Stimulated activated CD4-positive, alpha-beta T cell treated with anti-CD3 and anti-CD28 coated beads, Interleukin-12 subunit alpha, Interleukin-12 subunit beta, amount 100 ng/mL, for 4 hours (primary cell): ENCODE data around the gene ACSL5.

Experiments used
- DNase-seq: peaks from one replicate; pipeline ENCODE4 v3.0.0-alpha.2; 2020

Gene ACSL5, protein sequence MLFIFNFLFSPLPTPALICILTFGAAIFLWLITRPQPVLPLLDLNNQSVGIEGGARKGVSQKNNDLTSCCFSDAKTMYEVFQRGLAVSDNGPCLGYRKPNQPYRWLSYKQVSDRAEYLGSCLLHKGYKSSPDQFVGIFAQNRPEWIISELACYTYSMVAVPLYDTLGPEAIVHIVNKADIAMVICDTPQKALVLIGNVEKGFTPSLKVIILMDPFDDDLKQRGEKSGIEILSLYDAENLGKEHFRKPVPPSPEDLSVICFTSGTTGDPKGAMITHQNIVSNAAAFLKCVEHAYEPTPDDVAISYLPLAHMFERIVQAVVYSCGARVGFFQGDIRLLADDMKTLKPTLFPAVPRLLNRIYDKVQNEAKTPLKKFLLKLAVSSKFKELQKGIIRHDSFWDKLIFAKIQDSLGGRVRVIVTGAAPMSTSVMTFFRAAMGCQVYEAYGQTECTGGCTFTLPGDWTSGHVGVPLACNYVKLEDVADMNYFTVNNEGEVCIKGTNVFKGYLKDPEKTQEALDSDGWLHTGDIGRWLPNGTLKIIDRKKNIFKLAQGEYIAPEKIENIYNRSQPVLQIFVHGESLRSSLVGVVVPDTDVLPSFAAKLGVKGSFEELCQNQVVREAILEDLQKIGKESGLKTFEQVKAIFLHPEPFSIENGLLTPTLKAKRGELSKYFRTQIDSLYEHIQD

DNA sequence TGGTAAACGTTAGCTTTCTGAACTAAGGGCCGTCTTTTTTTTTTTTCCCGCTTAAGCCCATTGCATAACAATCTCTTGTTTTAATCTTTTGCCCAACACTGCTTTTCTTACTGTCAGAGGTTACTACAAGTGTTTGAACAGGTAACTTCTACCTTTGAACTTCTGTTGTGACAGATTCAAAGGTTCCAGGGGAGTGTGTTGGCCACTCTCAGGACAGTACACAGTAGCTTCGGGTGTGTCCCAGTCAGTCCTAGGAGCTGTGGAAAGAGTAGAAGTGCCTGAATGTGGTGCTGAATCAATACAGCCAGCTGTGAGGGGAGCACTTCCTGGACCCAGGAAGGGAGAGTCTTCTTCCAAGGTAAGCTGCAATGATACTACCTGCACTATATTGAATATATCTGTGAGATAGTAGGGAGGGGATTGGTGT is at the start of gene ACSL5:
TSS of gene ACSL5 (plus strand) at position 205 of the 427 bp plus-strand sequence. CDS start 20,831 bp downstream, outside the sequence.
- no peak for DNase-seq

GRCh38 chr10:112327678-112328077 is 46.2 kb upstream of the ACSL5 start:
- DNase-seq = no peak

GRCh38 chr10:112330162-112330561 is 43.8 kb upstream of the ACSL5 start:
- DNase-seq = no peak

DNA sequence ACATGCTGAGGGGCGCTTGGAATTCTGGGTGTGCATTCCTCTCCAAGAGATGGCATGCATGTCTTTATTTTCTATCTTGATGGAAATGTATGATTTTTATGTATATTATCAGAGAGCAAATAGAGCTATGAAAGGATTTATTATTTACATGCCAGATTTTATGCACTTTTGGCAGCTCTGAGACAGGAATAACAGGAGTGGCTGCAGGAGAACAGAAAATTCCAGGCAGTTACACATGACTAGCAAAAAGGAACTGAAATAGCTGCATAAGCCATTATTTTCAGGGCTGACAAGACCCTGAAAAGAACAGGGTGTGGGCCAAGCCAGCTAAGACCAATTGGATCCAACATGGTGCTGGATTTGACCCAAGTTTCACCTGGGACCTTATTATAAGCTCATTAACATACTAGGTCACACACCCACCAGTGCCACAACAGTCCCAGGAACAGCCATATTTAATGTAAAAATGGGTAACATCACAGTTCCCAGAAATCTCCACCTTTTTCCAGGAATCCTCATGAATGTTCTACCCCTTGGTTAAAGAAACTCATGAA is 43.2 kb upstream of the ACSL5 start:
- DNase-seq = no peak

- no peak for DNase-seq
These were observed 41.9 kb upstream of the ACSL5 start for GRCh38 chr10:112332022-112332421.

GRCh38 chr10:112332509-112333228 is 41.2 kb upstream of the ACSL5 start:
- DNase-seq = no peak

GRCh38 chr10:112333452-112333851 is 40.5 kb upstream of the ACSL5 start:
- no peak for DNase-seq

GRCh38 chr10:112335111-112335867 is 38.6 kb upstream of the ACSL5 start:
- DNase-seq = no peak

GRCh38 chr10:112335868-112336265 is 38.0 kb upstream of the ACSL5 start:
- no peak for DNase-seq

DNA sequence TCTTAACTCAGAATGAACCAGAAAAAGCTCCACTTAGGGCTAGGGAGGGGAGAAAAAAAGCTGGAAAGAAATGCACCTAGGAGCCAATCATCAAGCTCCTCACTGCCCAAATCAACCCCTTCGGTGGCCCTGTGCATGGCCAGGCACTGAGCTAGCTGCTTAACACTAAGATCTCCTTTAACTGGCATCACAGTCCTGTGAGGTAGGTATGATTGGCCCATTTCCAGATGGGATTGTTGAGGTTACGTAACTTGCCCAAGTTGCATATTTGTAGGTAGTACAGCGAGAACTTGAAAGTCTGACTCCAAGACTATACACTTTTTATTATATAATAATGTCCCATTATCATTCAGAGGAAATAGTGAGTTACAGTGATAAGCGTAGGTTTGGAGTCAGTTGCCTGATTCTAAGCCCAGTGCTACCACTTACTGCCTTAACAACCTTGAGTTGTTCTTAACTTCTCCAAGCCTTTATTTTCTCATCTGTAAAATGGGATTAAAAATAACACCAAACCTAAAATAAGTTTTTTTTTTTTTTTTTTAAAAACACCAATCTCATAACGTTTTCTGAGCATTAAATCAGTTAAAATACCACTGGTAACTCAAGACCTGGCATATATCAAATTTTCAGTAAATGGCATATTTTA is 37.2 kb upstream of the ACSL5 start:
- DNase-seq = no peak

GRCh38 chr10:112338957-112339356 is 35.0 kb upstream of the ACSL5 start:
- DNase-seq = no peak

- DNase-seq = no peak
These were observed 33.3 kb upstream of the ACSL5 start for GRCh38 chr10:112340601-112341000.

- DNase-seq = no peak
These were observed 30.7 kb upstream of the ACSL5 start for GRCh38 chr10:112343056-112343806.

DNA sequence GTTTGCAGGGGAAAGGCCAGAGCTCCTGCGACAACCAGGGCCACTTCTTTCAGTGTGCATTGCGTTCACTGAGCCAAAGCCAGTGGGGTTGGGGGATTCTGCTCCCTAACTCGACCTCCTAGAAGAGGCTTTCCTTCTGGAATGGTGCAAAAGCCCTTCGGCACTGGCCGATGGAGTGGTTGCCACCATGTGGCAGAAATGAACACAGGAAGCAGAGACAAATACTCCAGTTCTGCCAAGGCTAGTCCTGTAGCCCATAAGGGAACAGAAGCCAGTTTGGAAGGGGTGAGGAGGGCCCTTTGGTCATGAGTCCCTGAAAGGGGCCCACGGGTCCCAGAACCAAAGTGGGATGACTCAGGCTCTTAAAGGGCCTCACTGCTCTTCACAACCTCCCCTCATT is 29.7 kb upstream of the ACSL5 start:
- no peak for DNase-seq

GRCh38 chr10:112345202-112345601 is 28.7 kb upstream of the ACSL5 start:
- DNase-seq = no peak

DNA sequence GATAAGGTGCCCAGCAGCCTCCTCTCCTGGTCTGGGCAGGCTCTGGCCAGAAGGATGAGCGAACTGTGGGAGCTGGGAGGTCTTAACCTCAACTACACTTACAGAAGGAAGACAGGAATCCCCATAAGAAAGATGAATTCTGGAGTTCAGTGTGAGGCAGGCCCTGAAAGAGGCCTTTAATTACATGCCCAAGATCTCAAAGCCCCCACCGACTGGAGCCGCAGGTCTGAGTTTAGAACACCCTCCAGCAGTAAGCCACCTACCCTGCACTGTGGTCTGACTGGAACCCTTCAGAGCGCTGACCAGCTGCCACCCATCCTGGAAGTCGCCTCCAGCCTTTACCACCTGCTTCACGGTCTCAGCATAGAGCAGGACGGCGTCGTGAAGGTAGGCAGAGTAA is 28.2 kb upstream of the ACSL5 start:
- DNase-seq = no peak

DNA sequence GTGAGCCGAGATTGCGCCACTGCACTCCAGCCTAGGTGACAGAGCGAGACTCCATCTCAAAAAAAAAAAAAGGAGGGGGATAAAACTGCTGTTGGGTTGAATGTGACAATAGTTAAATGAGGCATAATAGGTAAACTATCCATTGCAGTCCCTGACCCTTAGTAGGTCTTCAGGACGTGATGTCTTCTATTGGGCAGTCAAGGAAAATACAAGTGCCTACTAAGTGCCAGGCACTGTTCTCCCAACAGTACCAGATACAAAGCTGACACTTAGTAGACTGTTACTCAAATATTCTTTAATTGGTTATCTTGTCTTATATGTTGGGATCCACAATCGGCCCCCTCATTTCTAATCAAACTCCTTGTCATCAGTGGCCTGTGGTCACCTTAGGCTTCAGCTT is 27.1 kb upstream of the ACSL5 start:
- DNase-seq = no peak

DNA sequence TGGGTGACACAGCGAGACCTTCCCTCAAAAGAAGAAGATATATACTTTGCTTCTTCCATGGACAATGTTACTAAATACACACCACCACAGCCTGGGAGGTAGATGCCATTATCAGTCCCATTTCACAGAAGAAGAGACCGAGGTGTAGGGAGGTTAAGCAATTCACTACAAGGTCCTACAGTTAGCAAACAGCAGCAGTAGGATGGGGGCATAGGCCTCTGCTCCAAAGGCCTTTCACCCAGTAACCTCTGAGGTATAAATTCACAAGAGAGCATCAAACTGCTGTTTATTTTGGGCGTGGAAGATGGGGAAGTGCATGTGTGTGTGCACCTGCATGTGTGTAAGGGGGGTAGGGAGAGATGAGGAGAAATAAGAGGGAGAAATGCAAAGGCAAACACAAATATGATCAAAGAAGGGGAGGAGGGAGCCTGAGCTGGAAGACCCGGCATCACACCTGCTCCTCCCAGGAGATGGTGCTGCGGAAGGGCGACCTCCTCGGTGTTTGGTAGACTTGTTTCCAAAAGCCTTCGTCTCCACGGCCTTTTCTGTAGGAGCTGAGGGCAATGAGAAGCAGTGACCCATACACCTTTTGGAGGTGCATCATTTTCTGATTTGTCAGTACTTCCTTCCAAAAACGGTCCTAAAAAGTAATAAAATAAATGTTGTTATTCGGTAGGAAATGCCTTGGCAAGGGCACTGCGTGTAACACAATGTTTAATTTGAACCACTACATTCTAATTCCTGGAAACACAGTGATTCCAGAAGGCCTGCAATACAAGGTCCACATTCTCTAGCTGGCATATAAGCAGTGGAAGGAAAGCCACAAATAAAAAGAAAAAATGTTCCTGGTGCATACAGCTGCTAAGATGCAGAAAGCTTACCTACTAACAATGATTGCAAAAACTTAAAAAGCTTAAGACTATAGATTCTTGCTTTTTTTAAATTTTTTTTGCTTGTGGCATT is 25.9 kb upstream of the ACSL5 start:
- DNase-seq = no peak

- DNase-seq = no peak
These were observed 25.2 kb upstream of the ACSL5 start for GRCh38 chr10:112348759-112349158.

DNA sequence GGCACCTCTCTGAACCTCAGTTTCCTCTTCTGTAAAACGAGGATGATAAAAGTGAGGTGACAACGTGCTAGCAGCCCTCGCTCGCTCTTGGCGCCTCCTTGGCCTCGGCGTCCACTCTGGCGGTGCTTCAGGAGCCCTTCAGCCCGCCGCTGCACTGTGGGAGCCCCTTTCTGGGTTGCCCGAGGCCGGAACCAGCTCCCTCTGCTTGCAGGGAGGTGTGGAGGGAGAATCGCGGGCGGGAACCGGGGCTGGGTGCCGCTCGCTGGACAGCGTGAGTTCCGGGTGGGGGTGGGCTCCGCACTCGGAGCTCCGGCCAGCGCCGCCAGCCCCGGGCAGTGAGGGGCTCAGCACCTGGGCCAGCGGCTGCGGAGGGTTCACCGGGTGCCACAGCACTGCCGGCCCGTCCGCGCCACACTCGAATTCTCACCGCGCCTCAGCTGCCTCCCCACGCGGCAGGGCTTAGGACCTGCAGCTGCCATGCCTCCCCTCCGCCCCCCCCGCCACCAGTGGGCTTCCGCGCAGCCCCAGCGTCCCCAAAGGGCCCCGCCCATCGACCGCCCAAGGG is 24.3 kb upstream of the ACSL5 start:
- no peak for DNase-seq
